HG02885 (cell line): ENCODE data around the gene PYGB.

ENCODE experiments used
- ATAC-seq: cut with Tn5 transposase; IDR thresholded peaks from one replicate; pipeline ENCODE4 v1.9.1; 2021; ENCODE audit warnings: mild to moderate bottlenecking; ENCODE audit not compliant: unreplicated experiment, poor library complexity

PYGB gene

GRCh38 chr20:25280051-25280573 is 32.2 kb downstream of the PYGB start:
- ATAC-seq, result no peak

- ATAC-seq, result peak; percentile 9
Observed at GRCh38 chr20:25280574-25281535, 33.0 kb downstream of the PYGB start.

GRCh38 chr20:25281541-25281991 is 33.7 kb downstream of the PYGB start:
- ATAC-seq, result peak; percentile 74

- ATAC-seq, result peak; percentile 21
Observed at GRCh38 chr20:25282034-25282781, 34.3 kb downstream of the PYGB start.

- no peak for ATAC-seq
Observed at GRCh38 chr20:25282796-25283195, 34.9 kb downstream of the PYGB start.

- ATAC-seq, result no peak
Observed at GRCh38 chr20:25283221-25283951, 35.5 kb downstream of the PYGB start.

GRCh38 chr20:25284131-25284601 is 36.3 kb downstream of the PYGB start:
- no peak for ATAC-seq

- ATAC-seq, result no peak
Observed at GRCh38 chr20:25285091-25285647, 37.3 kb downstream of the PYGB start.

GRCh38 chr20:25285856-25286798 is 38.2 kb downstream of the PYGB start:
- no peak for ATAC-seq

GRCh38 chr20:25286917-25287316 is 39.0 kb downstream of the PYGB start:
- no peak for ATAC-seq

GRCh38 chr20:25287631-25288290 is 39.9 kb downstream of the PYGB start:
- ATAC-seq, result no peak

- ATAC-seq, result peak; percentile 98
Observed at GRCh38 chr20:25288291-25289181, 40.7 kb downstream of the PYGB start.

GRCh38 chr20:25289886-25290597 is 42.2 kb downstream of the PYGB start:
- no peak for ATAC-seq

- no peak for ATAC-seq
Observed at GRCh38 chr20:25290646-25291431, 43.0 kb downstream of the PYGB start.

- no peak for ATAC-seq
Observed at GRCh38 chr20:25291432-25292133, 43.7 kb downstream of the PYGB start.
